Measurements from ENCODE around the gene ZBTB32.

The ZBTB32 gene

DNA sequence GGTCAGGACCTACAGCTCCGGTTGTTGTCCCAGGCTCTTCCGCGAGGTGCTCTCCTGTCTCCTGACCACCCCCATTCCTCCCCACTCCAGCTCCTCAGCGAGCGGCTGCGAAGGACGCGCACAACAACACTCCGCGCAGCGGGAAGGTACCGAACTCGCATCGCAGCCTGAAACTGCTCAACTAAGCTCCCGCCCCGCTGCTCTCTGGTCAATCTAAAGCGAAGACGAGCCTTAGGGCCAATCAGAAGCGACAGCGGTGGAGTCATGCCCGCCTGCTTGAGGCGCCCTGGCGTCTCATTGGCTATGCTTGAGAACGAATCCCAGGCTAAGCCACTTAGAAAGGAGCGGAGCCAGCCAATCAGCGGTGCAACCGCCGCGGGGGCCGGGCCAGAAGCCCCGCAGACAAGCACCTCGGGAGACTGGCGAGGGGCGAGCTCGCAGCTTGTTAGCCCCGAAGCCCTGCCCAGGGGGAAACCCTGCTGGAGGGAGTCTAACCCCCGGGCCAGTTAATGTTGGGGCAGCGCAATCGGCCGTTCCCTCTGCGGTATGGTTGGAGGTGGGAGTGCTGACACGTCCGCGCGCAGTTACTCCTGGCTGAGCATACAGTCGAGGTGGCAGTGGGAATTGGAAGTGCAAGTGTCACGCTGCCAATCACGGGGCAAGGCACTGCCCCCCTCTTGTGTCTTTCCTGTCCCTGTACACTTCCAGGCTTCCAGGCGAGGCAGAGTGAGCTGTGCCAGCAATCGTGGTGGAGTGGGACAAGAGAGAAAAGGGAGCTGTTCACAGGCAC is 1.9 kb upstream of the ZBTB32 start:
- no peaks in the 10 kb centered on the region; the same call in 1 of the 2 replicates for H3K27me3 ChIP-seq
- TF ChIP-seq, protein P1, sequence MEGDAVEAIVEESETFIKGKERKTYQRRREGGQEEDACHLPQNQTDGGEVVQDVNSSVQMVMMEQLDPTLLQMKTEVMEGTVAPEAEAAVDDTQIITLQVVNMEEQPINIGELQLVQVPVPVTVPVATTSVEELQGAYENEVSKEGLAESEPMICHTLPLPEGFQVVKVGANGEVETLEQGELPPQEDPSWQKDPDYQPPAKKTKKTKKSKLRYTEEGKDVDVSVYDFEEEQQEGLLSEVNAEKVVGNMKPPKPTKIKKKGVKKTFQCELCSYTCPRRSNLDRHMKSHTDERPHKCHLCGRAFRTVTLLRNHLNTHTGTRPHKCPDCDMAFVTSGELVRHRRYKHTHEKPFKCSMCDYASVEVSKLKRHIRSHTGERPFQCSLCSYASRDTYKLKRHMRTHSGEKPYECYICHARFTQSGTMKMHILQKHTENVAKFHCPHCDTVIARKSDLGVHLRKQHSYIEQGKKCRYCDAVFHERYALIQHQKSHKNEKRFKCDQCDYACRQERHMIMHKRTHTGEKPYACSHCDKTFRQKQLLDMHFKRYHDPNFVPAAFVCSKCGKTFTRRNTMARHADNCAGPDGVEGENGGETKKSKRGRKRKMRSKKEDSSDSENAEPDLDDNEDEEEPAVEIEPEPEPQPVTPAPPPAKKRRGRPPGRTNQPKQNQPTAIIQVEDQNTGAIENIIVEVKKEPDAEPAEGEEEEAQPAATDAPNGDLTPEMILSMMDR (IDR thresholded peaks at IDR 0.05; ENCODE audit: low read depth, low read length): no peak
- peak; percentile 97 for DNase-seq
- no peaks in the 10 kb centered on the region for H3K36me3 ChIP-seq
- peak overlapping the region; percentile 72 for H3K4me3 ChIP-seq (ENCODE audit: low read depth, low read length)
- H3K9me3 ChIP-seq: no peaks in the 10 kb centered on the region
- H3K4me1 ChIP-seq: no peaks in the 10 kb centered on the region

DNA sequence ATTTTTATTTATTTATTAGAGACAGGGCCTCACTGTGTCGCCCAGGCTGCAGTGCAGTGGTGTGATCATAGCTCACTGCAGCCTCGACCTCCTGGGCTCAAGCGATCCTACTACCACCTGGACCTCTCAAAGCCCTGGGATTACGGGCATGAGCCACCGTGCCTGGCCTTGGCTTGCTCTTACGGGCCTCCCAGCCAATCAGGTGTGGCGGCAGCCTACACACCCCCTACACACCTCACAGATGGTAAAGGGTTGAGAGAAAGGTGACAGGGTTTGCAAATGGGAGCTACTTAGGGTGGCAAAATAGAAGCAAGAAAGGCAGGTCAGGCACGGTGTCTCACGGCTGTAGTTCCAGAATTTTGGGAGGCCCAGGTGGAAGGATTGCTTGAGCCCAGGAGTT is 1.0 kb upstream of the ZBTB32 start:
- Histone ChIP-seq H3K27me3 (peaks cover 7% of the 10 kb centered on the region; the same call in 1 of the 2 replicates), H3K36me3 (no peaks in the 10 kb centered on the region), H3K9me3 (no peaks in the 10 kb centered on the region), H3K4me1 (no peaks in the 10 kb centered on the region), H3K4me3 (ENCODE audit: low read depth, low read length) (no peak overlapping the region; the same call in 1 of the 2 replicates)
- DNase-seq: no peak
- TF ChIP-seq, protein P1 (IDR thresholded peaks at IDR 0.05; ENCODE audit: low read depth, low read length): no peak

DNA sequence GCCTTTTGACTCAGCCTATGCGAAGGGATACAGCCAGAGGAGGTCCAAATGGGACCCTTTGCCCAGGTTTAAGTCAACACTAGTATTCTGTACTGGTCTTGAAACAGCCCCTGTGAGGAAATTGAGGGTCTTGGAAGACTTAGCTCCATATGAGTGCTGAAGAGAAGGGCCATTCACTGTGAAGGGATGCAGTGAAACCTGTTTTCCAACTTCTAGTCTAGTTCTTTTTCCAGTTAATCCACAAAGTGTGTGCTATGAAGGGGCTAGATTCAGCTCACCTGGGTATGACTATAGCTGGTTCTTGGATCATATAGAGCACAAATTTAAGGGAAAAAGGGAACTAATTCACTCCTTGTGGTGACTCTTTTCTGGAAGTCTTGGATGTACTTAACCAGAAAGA is 4.0 kb downstream of the ZBTB32 start:
- no peak for DNase-seq
- Histone ChIP-seq H3K4me1 (no peaks in the 10 kb centered on the region), H3K27me3 (peaks cover 26% of the 10 kb centered on the region), H3K4me3 (ENCODE audit: low read depth, low read length) (no peak overlapping the region), H3K36me3 (no peaks in the 10 kb centered on the region), H3K9me3 (no peaks in the 10 kb centered on the region)
- TF ChIP-seq, protein P1 (IDR thresholded peaks at IDR 0.05; ENCODE audit: low read depth, low read length): no peak

DNA sequence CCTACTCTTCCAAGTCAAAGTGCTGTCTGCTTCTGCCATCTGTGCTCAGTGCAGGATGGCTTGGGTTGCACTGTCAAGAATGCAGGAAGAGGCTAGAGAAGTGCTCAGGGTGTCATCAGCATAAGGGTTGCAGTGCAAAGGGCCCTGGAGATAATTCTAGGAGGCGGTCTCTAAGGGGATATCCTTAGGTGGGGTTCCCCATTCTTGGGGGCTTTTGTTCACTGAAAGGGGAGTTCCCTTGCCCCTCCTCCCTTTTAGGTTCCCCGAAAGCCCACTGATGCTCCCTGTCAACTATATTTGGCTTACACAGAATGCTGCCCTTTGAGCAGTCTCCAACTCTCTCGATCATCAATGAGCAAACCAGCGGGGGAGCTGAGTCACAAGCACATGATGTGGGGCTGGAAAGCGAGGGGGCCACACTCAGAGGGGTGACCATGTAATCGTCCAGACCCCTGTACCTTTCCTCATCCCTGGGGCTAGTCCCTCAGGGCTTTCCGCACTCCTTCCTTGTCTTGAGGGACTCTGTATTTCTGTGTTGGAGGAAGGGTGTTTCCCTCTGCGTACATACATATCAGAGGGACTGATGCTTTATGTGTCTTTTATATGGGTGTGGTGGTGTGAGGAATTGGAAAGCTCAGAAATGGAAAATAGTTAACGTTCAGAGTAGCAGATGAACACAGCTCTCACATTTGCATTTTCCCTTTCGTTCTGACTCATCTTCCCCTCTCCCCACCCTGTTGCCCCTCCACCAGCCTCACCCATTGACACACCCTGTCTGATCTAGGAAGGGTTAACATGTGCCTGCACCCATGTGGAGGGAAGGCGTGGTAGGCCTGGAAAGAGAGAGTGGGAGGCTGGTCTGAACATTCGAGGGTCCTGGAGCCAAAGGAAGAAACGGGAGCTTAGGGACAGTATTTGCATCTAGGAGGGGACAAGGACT is 6.7 kb downstream of the ZBTB32 start:
- H3K9me3 ChIP-seq: no peaks in the 10 kb centered on the region
- no peak overlapping the region for H3K4me3 ChIP-seq (ENCODE audit: low read depth, low read length)
- TF ChIP-seq, protein P1 (IDR thresholded peaks at IDR 0.05; ENCODE audit: low read depth, low read length): no peak
- peaks cover 26% of the 10 kb centered on the region for H3K27me3 ChIP-seq
- H3K4me1 ChIP-seq: no peaks in the 10 kb centered on the region; the same call in 1 of the 2 replicates
- no peaks in the 10 kb centered on the region for H3K36me3 ChIP-seq
- no peak for DNase-seq

DNA sequence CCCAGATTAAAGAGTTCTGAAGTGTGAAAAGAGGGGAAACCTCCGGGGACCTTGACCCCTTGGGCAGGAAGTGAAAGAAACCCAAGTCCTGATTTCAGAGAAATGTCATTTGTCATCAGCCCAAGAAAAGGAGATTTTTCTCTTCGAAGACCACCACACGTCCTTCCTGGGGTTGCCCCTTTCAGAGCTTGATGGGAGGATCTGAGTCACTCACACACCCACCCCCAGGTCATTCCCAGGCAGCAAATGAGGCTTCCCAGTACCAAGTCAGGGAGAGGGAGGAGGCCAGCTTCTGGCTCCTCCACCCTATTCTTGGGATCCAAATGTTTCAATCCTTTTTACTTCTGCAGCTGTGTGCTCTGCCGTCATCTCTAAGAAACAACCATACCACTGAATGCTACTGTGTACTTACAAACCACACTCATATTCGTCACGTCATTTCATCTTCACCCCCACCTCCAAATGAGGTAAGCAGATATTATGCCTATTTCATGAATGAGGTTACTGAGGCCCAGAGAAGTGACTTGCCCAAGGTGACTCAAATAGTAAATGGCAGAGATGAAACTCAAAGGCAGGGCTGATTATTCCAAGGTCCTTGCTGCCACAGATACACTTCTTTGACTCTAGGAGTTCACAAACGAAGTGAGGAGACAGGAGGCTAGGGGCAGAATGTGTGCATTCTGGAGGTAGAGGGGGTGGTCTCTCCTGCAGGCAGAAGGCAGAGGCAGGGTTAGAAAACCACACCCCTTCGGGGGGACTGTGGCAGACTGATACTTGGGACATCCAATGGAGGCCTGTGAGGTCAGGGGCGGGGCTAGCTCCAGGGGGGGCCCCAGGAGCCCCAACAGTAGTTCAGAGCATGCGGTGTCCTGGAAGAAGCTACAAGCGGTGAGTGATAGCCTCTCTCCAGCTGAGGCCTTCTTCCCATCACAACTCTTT is 8.5 kb downstream of the ZBTB32 start:
- peaks cover 24% of the 10 kb centered on the region for H3K27me3 ChIP-seq
- no peak for DNase-seq
- TF ChIP-seq, protein P1 (IDR thresholded peaks at IDR 0.05; ENCODE audit: low read depth, low read length): no peak
- H3K9me3 ChIP-seq: no peaks in the 10 kb centered on the region
- no peaks in the 10 kb centered on the region for H3K36me3 ChIP-seq
- H3K4me3 ChIP-seq (ENCODE audit: low read depth, low read length): no peak overlapping the region
- H3K4me1 ChIP-seq: no peaks in the 10 kb centered on the region; the same call in 1 of the 2 replicates

All from BE2C (cell line).